Sigmoid colon (tissue), 7 donors: Measurements from ENCODE around the gene PHACTR3. TPM values are rescaled to one million over a fixed set of nuclear protein-coding genes. Genes with fewer than 3 reads are reported as not detected.

ENCODE experiments used
- DNase-seq: peaks from one replicate; pipeline ENCODE4 v3.0.0-alpha.2; 2019
- H3K27ac ChIP-seq, 4 donors: fragments of 200-600 bp; sonication (generic); one replicate each; pipeline ENCODE4 v1.5.1; 2016 to 2019; ENCODE audit warnings: mild to moderate bottlenecking in 1 of 4
- H3K27me3 ChIP-seq, 3 donors: fragments of 200-600 bp; sonication (generic); one replicate each; pipeline ENCODE4 v1.5.1; 2019; ENCODE audit warnings: mild to moderate bottlenecking in 1 of 3
- H3K36me3 ChIP-seq, 4 donors: fragments of 200-600 bp; sonication (generic); one replicate each; pipeline ENCODE4 v1.5.1; 2016 to 2019
- H3K4me1 ChIP-seq, 4 donors: fragments of 200-600 bp; sonication (generic); one replicate each; pipeline ENCODE4 v1.5.1; 2017 to 2019
- H3K4me3 ChIP-seq, 4 donors: fragments of 200-600 bp; sonication (generic); one replicate each; pipeline ENCODE4 v1.5.1; 2017 to 2019; ENCODE audit warnings: mild to moderate bottlenecking in 2 of 4, moderate library complexity in 1 of 4
- H3K9me3 ChIP-seq, 4 donors: fragments of 200-600 bp in 3 of 4; sonication (generic) in 3 of 4; one replicate each; pipeline versions ENCODE4 v1.5.1 to v1.6.1; 2013 to 2019
- CTCF ChIP-seq, 4 experiments: fragments of 450-650 bp in 3 of 4; fragments of 200-600 bp in 1 of 4; IDR thresholded peaks; one replicate each; pipeline ENCODE4 v1.5.1; 2016 to 2019; ENCODE audit warnings: antibody characterized with exemption in 4 of 4, mild to moderate bottlenecking in 3 of 4, moderate library complexity in 2 of 4
- EP300 ChIP-seq, 4 donors: sonication (generic); formaldehyde crosslinking; IDR thresholded peaks; one replicate each; pipeline ENCODE4 v1.6.1; 2017; ENCODE audit warnings: antibody characterized with exemption in 4 of 4
- POLR2A ChIP-seq, 2 donors: fragments of 450-650 bp; IDR thresholded peaks; one replicate each; pipeline ENCODE4 v1.6.1; 2016; ENCODE audit warnings: antibody characterized with exemption in 2 of 2, mild to moderate bottlenecking in 2 of 2, moderate library complexity in 2 of 2
- POLR2AphosphoS5 ChIP-seq, 4 donors: sonication (generic); formaldehyde crosslinking; IDR thresholded peaks; one replicate each; pipeline ENCODE4 v1.6.1; 2017; ENCODE audit warnings: antibody characterized with exemption in 4 of 4
- WGBS, 2 donors: extraction: QIAGEN DNeasy Blood & Tissue Kit; methylation state at CpG; one replicate each; pipeline ENCODE4 v1.1.7; 2013; 5-methylcytosine and 5-hydroxymethylcytosine counted together
- intact Hi-C: fragments of 100-400 bp; cut with DNase I; formaldehyde crosslinking; loops from one replicate; pipeline ENCODE4 v1.15.1; 2023
- polyA plus RNA-seq, 3 donors: library from polyadenylated mRNA; stranded (reverse); fragments of 200-250 nt; gene quantifications; one replicate each; pipeline ENCODE4 v1.2.3, GENCODE V29; 2013
- total RNA-seq, 4 donors: library from RNA; depleted of rRNA; stranded (reverse); fragments of >200 nt; gene quantifications; one replicate each; pipeline ENCODE4 v1.1.0, GENCODE V29; 2016
- donor health status: healthy with polysubstance abuse.
- donor health status: Bipolar disorder and iron deficiency.
- donor health status: healthy.

The PHACTR3 gene
- total and polyA plus RNA-seq, 7 donors: under 0.01 to 1.5 (median 0.81) TPM

GRCh38 chr20:59686404-59687346 is 82.3 kb downstream of the PHACTR3 start:
- no peak overlapping the region for H3K27ac ChIP-seq
- no peak overlapping the region for H3K4me3 ChIP-seq
- intact Hi-C loops: no loop called here
- DNase-seq: no peak
- H3K27me3 ChIP-seq: no peaks in the 10 kb centered on the region
- no peaks in the 10 kb centered on the region for H3K36me3 ChIP-seq
- no peaks in the 10 kb centered on the region for H3K4me1 ChIP-seq
- TF ChIP-seq POLR2AphosphoS5 (IDR thresholded peaks at IDR 0.05) (no peak), CTCF (IDR thresholded peaks at IDR 0.05) (no peak), EP300 (IDR thresholded peaks at IDR 0.05) (no peak), POLR2A (IDR thresholded peaks at IDR 0.05) (no peak)
- WGBS, 2 donors: 94 to 96% methylated on average over 7 of the region's 7 CpGs
- no peaks in the 10 kb centered on the region for H3K9me3 ChIP-seq

GRCh38 chr20:59688356-59688755 is 84.0 kb downstream of the PHACTR3 start:
- Histone ChIP-seq H3K36me3 (no peaks in the 10 kb centered on the region), H3K4me1 (no peaks in the 10 kb centered on the region), H3K4me3 (no peak overlapping the region), H3K27me3 (no peaks in the 10 kb centered on the region), H3K9me3 (no peaks in the 10 kb centered on the region), H3K27ac (no peak overlapping the region)
- intact Hi-C loops: no loop called here
- no peak for TF ChIP-seq POLR2AphosphoS5 (IDR thresholded peaks at IDR 0.05)
- no peak for TF ChIP-seq EP300 (IDR thresholded peaks at IDR 0.05)
- no peak for TF ChIP-seq POLR2A (IDR thresholded peaks at IDR 0.05)
- no peak for TF ChIP-seq CTCF (IDR thresholded peaks at IDR 0.05)
- WGBS, 2 donors: 62 to 70% methylated on average over 3 of the region's 3 CpGs
- DNase-seq: no peak

- H3K27ac ChIP-seq: no peak overlapping the region
- 69 to 82% methylated on average over 7 of the region's 7 CpGs for WGBS, 2 donors
- DNase-seq: no peak
- H3K36me3 ChIP-seq: no peaks in the 10 kb centered on the region
- TF ChIP-seq POLR2AphosphoS5 (IDR thresholded peaks at IDR 0.05): no peak
- TF ChIP-seq EP300 (IDR thresholded peaks at IDR 0.05): no peak
- no peak for TF ChIP-seq CTCF (IDR thresholded peaks at IDR 0.05)
- no peak for TF ChIP-seq POLR2A (IDR thresholded peaks at IDR 0.05)
- H3K27me3 ChIP-seq: no peaks in the 10 kb centered on the region
- intact Hi-C loops: no loop called here
- H3K4me1 ChIP-seq: no peaks in the 10 kb centered on the region
- H3K4me3 ChIP-seq: no peak overlapping the region
- no peaks in the 10 kb centered on the region for H3K9me3 ChIP-seq
Measured at GRCh38 chr20:59688999-59689398, 84.7 kb downstream of the PHACTR3 start.

GRCh38 chr20:59690101-59690500 is 85.8 kb downstream of the PHACTR3 start:
- 73 to 84% methylated on average over 4 of the region's 4 CpGs for WGBS, 2 donors
- no peaks in the 10 kb centered on the region for H3K36me3 ChIP-seq
- no peak overlapping the region for H3K27ac ChIP-seq
- H3K9me3 ChIP-seq: no peaks in the 10 kb centered on the region
- H3K27me3 ChIP-seq: no peaks in the 10 kb centered on the region
- no peak for TF ChIP-seq CTCF (IDR thresholded peaks at IDR 0.05)
- TF ChIP-seq POLR2AphosphoS5 (IDR thresholded peaks at IDR 0.05): no peak
- TF ChIP-seq POLR2A (IDR thresholded peaks at IDR 0.05): no peak
- no peak for TF ChIP-seq EP300 (IDR thresholded peaks at IDR 0.05)
- intact Hi-C loops: no loop called here
- H3K4me3 ChIP-seq: no peak overlapping the region
- no peak for DNase-seq
- H3K4me1 ChIP-seq: no peaks in the 10 kb centered on the region
